ENCODE measurements around the gene MTMR3.
"Not testable (repeated sequence)": the region's sequence is repeated elsewhere in the genome, so short reads cannot be mapped to it uniquely, and the experiment has no call there.

Gene MTMR3

GRCh38 chr22:29861672-29862297, 21.2 kb upstream of the MTMR3 start:
- Histone ChIP-seq H3K4me2 (ENCODE audit: low read length) (no peak overlapping the region), H3K4ac (ENCODE audit: low read depth, low read length) (no peak overlapping the region), H3K23ac (ENCODE audit: low read length) (no peak overlapping the region), H3K18ac (ENCODE audit: low read length) (no peak overlapping the region), H2BK5ac (ENCODE audit: low read length) (no peak overlapping the region), H4K5ac (ENCODE audit: low read length) (no peak overlapping the region), H3K27me3 (ENCODE audit: insufficient read depth, low read length, poor library complexity) (no peaks in the 10 kb centered on the region), H2BK15ac (replicated peaks; ENCODE audit: low read depth) (no peak overlapping the region), H3K4me1 (ENCODE audit: control insufficient read depth, low read depth, low read length) (no peaks in the 10 kb centered on the region), H3K56ac (ENCODE audit: low read length) (no peak overlapping the region), H2AK5ac (ENCODE audit: low read length) (no peak overlapping the region), H3K79me1 (ENCODE audit: low read length) (no peaks in the 10 kb centered on the region), H3K27ac (ENCODE audit: low read depth, low read length) (no peak overlapping the region), H3K79me2 (ENCODE audit: control insufficient read depth, insufficient read depth, low read length) (no peaks in the 10 kb centered on the region), H3K36me3 (ENCODE audit: control insufficient read depth, insufficient read depth, low read length) (no peaks in the 10 kb centered on the region), H4K8ac (ENCODE audit: low read depth, low read length) (no peak overlapping the region), H2BK120ac (ENCODE audit: low read depth, low read length) (no peak overlapping the region), H3K9ac (ENCODE audit: low read length) (no peak overlapping the region), H3K4me3 (ENCODE audit: low read length) (no peak overlapping the region)
- WGBS (ENCODE audit: extremely low coverage, insufficient coverage, low lambda C conversion rate): no CpG with 5 or more reads among the region's 2 CpGs
- DNase-seq: no peak

GRCh38 chr22:29865572-29865971, 17.4 kb upstream of the MTMR3 start:
- H3K23ac ChIP-seq (ENCODE audit: low read length); H3K79me2 ChIP-seq (ENCODE audit: control insufficient read depth, insufficient read depth, low read length); H3K56ac ChIP-seq (ENCODE audit: low read length); H4K5ac ChIP-seq (ENCODE audit: low read length); H3K4ac ChIP-seq (ENCODE audit: low read depth, low read length); H4K8ac ChIP-seq (ENCODE audit: low read depth, low read length); H3K4me2 ChIP-seq (ENCODE audit: low read length); H2AK5ac ChIP-seq (ENCODE audit: low read length); H3K18ac ChIP-seq (ENCODE audit: low read length); H3K27ac ChIP-seq (ENCODE audit: low read depth, low read length); H2BK120ac ChIP-seq (ENCODE audit: low read depth, low read length); DNase-seq; H3K4me3 ChIP-seq (ENCODE audit: low read length); H3K4me1 ChIP-seq (ENCODE audit: control insufficient read depth, low read depth, low read length); H2BK15ac ChIP-seq (replicated peaks; ENCODE audit: low read depth); H3K79me1 ChIP-seq (ENCODE audit: low read length); H2BK5ac ChIP-seq (ENCODE audit: low read length); H3K9ac ChIP-seq (ENCODE audit: low read length); H3K27me3 ChIP-seq (ENCODE audit: insufficient read depth, low read length, poor library complexity); H3K36me3 ChIP-seq (ENCODE audit: control insufficient read depth, insufficient read depth, low read length): not testable (repeated sequence)
- WGBS (ENCODE audit: extremely low coverage, insufficient coverage, low lambda C conversion rate): no CpG with 5 or more reads among the region's 13 CpGs

GRCh38 chr22:29867260-29867659, 15.7 kb upstream of the MTMR3 start:
- Histone ChIP-seq H2BK15ac (replicated peaks; ENCODE audit: low read depth) (no peak overlapping the region), H3K4ac (ENCODE audit: low read depth, low read length) (no peak overlapping the region), H3K56ac (ENCODE audit: low read length) (no peak overlapping the region), H3K79me1 (ENCODE audit: low read length) (no peaks in the 10 kb centered on the region), H2AK5ac (ENCODE audit: low read length) (no peak overlapping the region), H3K23ac (ENCODE audit: low read length) (no peak overlapping the region), H3K4me1 (ENCODE audit: control insufficient read depth, low read depth, low read length) (peaks cover 4% of the 10 kb centered on the region), H3K18ac (ENCODE audit: low read length) (no peak overlapping the region), H4K8ac (ENCODE audit: low read depth, low read length) (no peak overlapping the region), H4K5ac (ENCODE audit: low read length) (no peak overlapping the region), H3K36me3 (ENCODE audit: control insufficient read depth, insufficient read depth, low read length) (no peaks in the 10 kb centered on the region), H2BK120ac (ENCODE audit: low read depth, low read length) (no peak overlapping the region), H3K79me2 (ENCODE audit: control insufficient read depth, insufficient read depth, low read length) (no peaks in the 10 kb centered on the region), H3K9ac (ENCODE audit: low read length) (no peak overlapping the region), H3K4me2 (ENCODE audit: low read length) (no peak overlapping the region), H3K27me3 (ENCODE audit: insufficient read depth, low read length, poor library complexity) (no peaks in the 10 kb centered on the region), H2BK5ac (ENCODE audit: low read length) (no peak overlapping the region), H3K4me3 (ENCODE audit: low read length) (no peak overlapping the region), H3K27ac (ENCODE audit: low read depth, low read length) (no peak overlapping the region)
- no peak for DNase-seq

- no peak for DNase-seq
- Histone ChIP-seq H3K36me3 (ENCODE audit: control insufficient read depth, insufficient read depth, low read length) (no peaks in the 10 kb centered on the region), H3K4me2 (ENCODE audit: low read length) (no peak overlapping the region), H3K79me2 (ENCODE audit: control insufficient read depth, insufficient read depth, low read length) (no peaks in the 10 kb centered on the region), H2BK5ac (ENCODE audit: low read length) (no peak overlapping the region), H3K4me1 (ENCODE audit: control insufficient read depth, low read depth, low read length) (peaks cover 8% of the 10 kb centered on the region), H3K4me3 (ENCODE audit: low read length) (no peak overlapping the region), H3K23ac (ENCODE audit: low read length) (no peak overlapping the region), H2BK120ac (ENCODE audit: low read depth, low read length) (no peak overlapping the region), H3K27me3 (ENCODE audit: insufficient read depth, low read length, poor library complexity) (no peaks in the 10 kb centered on the region), H2AK5ac (ENCODE audit: low read length) (no peak overlapping the region), H3K18ac (ENCODE audit: low read length) (no peak overlapping the region), H3K4ac (ENCODE audit: low read depth, low read length) (no peak overlapping the region), H4K5ac (ENCODE audit: low read length) (no peak overlapping the region), H3K79me1 (ENCODE audit: low read length) (no peaks in the 10 kb centered on the region), H3K56ac (ENCODE audit: low read length) (no peak overlapping the region), H4K8ac (ENCODE audit: low read depth, low read length) (no peak overlapping the region), H3K27ac (ENCODE audit: low read depth, low read length) (no peak overlapping the region), H2BK15ac (replicated peaks; ENCODE audit: low read depth) (no peak overlapping the region), H3K9ac (ENCODE audit: low read length) (no peak overlapping the region)
- WGBS (ENCODE audit: extremely low coverage, insufficient coverage, low lambda C conversion rate): no CpG with 5 or more reads among the region's 3 CpGs
These were observed 15.1 kb upstream of the MTMR3 start for GRCh38 chr22:29867851-29868250.

- H3K56ac ChIP-seq (ENCODE audit: low read length): no peak overlapping the region
- no peak overlapping the region for H3K4me3 ChIP-seq (ENCODE audit: low read length)
- no peak overlapping the region for H2AK5ac ChIP-seq (ENCODE audit: low read length)
- H3K27me3 ChIP-seq (ENCODE audit: insufficient read depth, low read length, poor library complexity): no peaks in the 10 kb centered on the region
- no peak overlapping the region for H3K4me2 ChIP-seq (ENCODE audit: low read length)
- H2BK120ac ChIP-seq (ENCODE audit: low read depth, low read length): no peak overlapping the region
- DNase-seq: no peak
- H3K23ac ChIP-seq (ENCODE audit: low read length): no peak overlapping the region
- no peak overlapping the region for H2BK15ac ChIP-seq (replicated peaks; ENCODE audit: low read depth)
- no peak overlapping the region for H2BK5ac ChIP-seq (ENCODE audit: low read length)
- no peak overlapping the region for H3K27ac ChIP-seq (ENCODE audit: low read depth, low read length)
- no peaks in the 10 kb centered on the region for H3K36me3 ChIP-seq (ENCODE audit: control insufficient read depth, insufficient read depth, low read length)
- H4K8ac ChIP-seq (ENCODE audit: low read depth, low read length): no peak overlapping the region
- WGBS (ENCODE audit: extremely low coverage, insufficient coverage, low lambda C conversion rate): no CpG with 5 or more reads among the region's 3 CpGs
- no peak overlapping the region for H3K4ac ChIP-seq (ENCODE audit: low read depth, low read length)
- peaks cover 8% of the 10 kb centered on the region for H3K4me1 ChIP-seq (ENCODE audit: control insufficient read depth, low read depth, low read length)
- no peaks in the 10 kb centered on the region for H3K79me1 ChIP-seq (ENCODE audit: low read length)
- H3K79me2 ChIP-seq (ENCODE audit: control insufficient read depth, insufficient read depth, low read length): no peaks in the 10 kb centered on the region
- H4K5ac ChIP-seq (ENCODE audit: low read length): no peak overlapping the region
- H3K18ac ChIP-seq (ENCODE audit: low read length): no peak overlapping the region
- H3K9ac ChIP-seq (ENCODE audit: low read length): no peak overlapping the region
These were observed 12.4 kb upstream of the MTMR3 start for GRCh38 chr22:29870574-29870973.

- peak; percentile 42 for DNase-seq
These were observed 11.3 kb upstream of the MTMR3 start for GRCh38 chr22:29871684-29872083.

More at GRCh38 chr22:29871684-29872083, 11.3 kb upstream of the MTMR3 start:
- no peaks in the 10 kb centered on the region for H3K36me3 ChIP-seq (ENCODE audit: control insufficient read depth, insufficient read depth, low read length)
- H3K79me1 ChIP-seq (ENCODE audit: low read length): no peaks in the 10 kb centered on the region
- peaks cover 8% of the 10 kb centered on the region for H3K4me1 ChIP-seq (ENCODE audit: control insufficient read depth, low read depth, low read length)
- H4K5ac ChIP-seq (ENCODE audit: low read length): no peak overlapping the region
- H3K4ac ChIP-seq (ENCODE audit: low read depth, low read length): no peak overlapping the region
- H2BK15ac ChIP-seq (replicated peaks; ENCODE audit: low read depth): no peak overlapping the region
- no peak overlapping the region for H3K4me2 ChIP-seq (ENCODE audit: low read length)
- H3K9ac ChIP-seq (ENCODE audit: low read length): no peak overlapping the region
- no peak overlapping the region for H2BK5ac ChIP-seq (ENCODE audit: low read length)
- H3K56ac ChIP-seq (ENCODE audit: low read length): no peak overlapping the region
- no peak overlapping the region for H3K27ac ChIP-seq (ENCODE audit: low read depth, low read length)
- no peaks in the 10 kb centered on the region for H3K27me3 ChIP-seq (ENCODE audit: insufficient read depth, low read length, poor library complexity)
- no peak overlapping the region for H2BK120ac ChIP-seq (ENCODE audit: low read depth, low read length)
- H2AK5ac ChIP-seq (ENCODE audit: low read length): no peak overlapping the region
- no peak overlapping the region for H3K4me3 ChIP-seq (ENCODE audit: low read length)
- no peaks in the 10 kb centered on the region for H3K79me2 ChIP-seq (ENCODE audit: control insufficient read depth, insufficient read depth, low read length)
- no CpG with 5 or more reads among the region's 5 CpGs for WGBS (ENCODE audit: extremely low coverage, insufficient coverage, low lambda C conversion rate)
- no peak overlapping the region for H3K23ac ChIP-seq (ENCODE audit: low read length)
- H3K18ac ChIP-seq (ENCODE audit: low read length): no peak overlapping the region
- H4K8ac ChIP-seq (ENCODE audit: low read depth, low read length): no peak overlapping the region
